ENCODE data around the gene LRRC26. TPM values are rescaled to one million over a fixed set of nuclear protein-coding genes. Genes with fewer than 3 reads are reported as not detected.

Gene LRRC26
- total RNA-seq, 2 experiments from 2014 or later = not detected

- Mint-ChIP-seq H3K9me3 (ENCODE audit: insufficient read depth) (no peaks in the 10 kb centered on the region), H3K36me3 (ENCODE audit: low read depth) (no peaks in the 10 kb centered on the region), H3K4me3 (no peak overlapping the region), H3K27me3 (ENCODE audit: low read depth) (peaks cover 7% of the 10 kb centered on the region), H3K4me1 (ENCODE audit: low read depth) (peaks cover 7% of the 10 kb centered on the region), H3K27ac (no peak overlapping the region)
- POLR2A ChIA-PET = interaction anchor here (1.2 to 1.4 kb wide), 3 partner anchors 12 to 21 kb away, joined by 3 to 6 read pairs (median 3); no protein-coding TSS in a partner anchor
- ATAC-seq = no peak
- CTCF ChIA-PET = interaction anchor here (0.7 to 2.0 kb wide), 6 partner anchors 21 to 115 kb away, joined by 3 to 6 read pairs (median 4); partner anchors contain the start of gene RNF224
- peak; percentile 50 for DNase-seq
Observed at GRCh38 chr9:137149942-137150616, 19.8 kb downstream of the LRRC26 start.

DNA sequence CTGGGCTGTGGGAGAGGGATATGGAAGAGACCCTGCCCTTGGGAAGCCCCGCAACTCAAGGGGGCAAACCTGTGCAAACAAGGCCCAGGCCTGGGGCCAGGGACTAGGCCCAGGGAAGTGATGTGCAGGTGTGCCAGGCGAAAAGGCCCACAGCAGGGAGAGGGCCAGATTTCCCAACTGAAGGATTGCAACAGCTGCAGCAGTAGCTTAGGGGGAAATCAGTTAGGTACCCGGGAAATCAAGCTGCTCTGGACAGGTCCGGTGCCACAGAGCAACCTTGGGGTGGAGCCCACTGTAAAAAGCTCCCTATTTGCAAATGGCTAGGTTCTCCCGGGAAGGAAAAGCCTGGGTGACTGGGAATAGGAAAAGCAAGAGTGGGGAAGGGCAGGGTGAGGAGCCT is 20.5 kb downstream of the LRRC26 start:
- Mint-ChIP-seq H3K4me3 (no peak overlapping the region), H3K27me3 (ENCODE audit: low read depth) (peaks cover 2% of the 10 kb centered on the region), H3K36me3 (ENCODE audit: low read depth) (no peaks in the 10 kb centered on the region), H3K4me1 (ENCODE audit: low read depth) (peaks cover 7% of the 10 kb centered on the region), H3K27ac (no peak overlapping the region), H3K9me3 (ENCODE audit: insufficient read depth) (no peaks in the 10 kb centered on the region)
- ATAC-seq (no peak), DNase-seq (no peak)
- POLR2A ChIA-PET = interaction anchor here (1.4 kb wide), 1 partner anchor 20 kb away, joined by 6 read pairs; no protein-coding TSS in a partner anchor
- CTCF ChIA-PET = interaction anchor here (0.9 to 1.9 kb wide), 4 partner anchors 27 to 87 kb away, joined by 3 to 6 read pairs (median 4); partner anchors contain the start of gene RNF224

DNA sequence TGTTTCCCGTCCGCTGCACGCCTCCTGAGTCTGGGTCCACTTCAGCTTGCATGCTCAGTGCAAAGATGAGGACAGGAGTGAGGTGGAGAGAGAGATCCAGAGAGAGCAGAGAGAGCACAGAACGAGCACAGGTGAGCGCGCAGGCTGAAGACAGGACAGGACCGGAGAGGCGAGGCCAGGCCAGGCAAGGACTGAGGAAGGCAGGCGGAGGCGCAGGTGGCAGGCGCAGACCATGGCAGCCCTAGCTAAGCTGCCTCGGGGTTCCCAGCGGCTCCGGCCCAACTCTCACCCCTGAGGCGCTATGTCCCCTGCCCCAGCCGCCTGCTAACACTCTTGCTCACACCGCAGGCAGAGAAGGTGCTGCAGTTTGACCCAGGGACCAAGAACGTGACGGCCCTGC is 21.2 kb downstream of the LRRC26 start:
- Mint-ChIP-seq H3K9me3 (ENCODE audit: insufficient read depth) (no peaks in the 10 kb centered on the region), H3K4me1 (ENCODE audit: low read depth) (peaks cover 7% of the 10 kb centered on the region), H3K4me3 (no peak overlapping the region), H3K27me3 (ENCODE audit: low read depth) (peaks cover 2% of the 10 kb centered on the region), H3K27ac (no peak overlapping the region), H3K36me3 (ENCODE audit: low read depth) (no peaks in the 10 kb centered on the region)
- DNase-seq (no peak), ATAC-seq (no peak)
- CTCF ChIA-PET = interaction anchor here (1.3 kb wide), 1 partner anchor 88 kb away, joined by 6 read pairs; no protein-coding TSS in a partner anchor
- POLR2A ChIA-PET = interaction anchor here (1.4 kb wide), 1 partner anchor 19 kb away, joined by 6 read pairs; no protein-coding TSS in a partner anchor

DNA sequence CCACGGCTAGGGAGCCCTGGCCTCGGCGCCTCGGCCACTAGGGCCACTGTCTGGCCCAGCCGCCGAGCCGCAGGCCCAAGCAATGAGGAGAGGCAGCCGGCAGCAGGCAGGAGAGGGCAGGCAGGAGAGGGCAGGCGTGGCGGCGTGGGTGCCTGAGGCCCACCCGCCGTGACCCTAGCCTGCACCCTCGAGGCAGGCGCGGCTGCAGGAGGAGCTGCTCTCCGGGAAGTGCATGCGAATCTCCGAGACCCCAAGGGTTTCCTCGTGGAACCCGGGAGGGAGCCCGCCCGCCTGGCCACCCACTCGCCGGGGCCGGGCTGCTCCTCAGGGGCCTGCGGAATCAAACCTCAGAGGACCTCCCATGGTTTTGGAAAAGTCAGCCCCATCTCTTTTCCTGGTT is 21.6 kb downstream of the LRRC26 start:
- no peak overlapping the region for H3K4me3 Mint-ChIP-seq
- POLR2A ChIA-PET = no interaction called here
- no peaks in the 10 kb centered on the region for H3K36me3 Mint-ChIP-seq (ENCODE audit: low read depth)
- DNase-seq (no peak), ATAC-seq (no peak)
- no peaks in the 10 kb centered on the region for H3K9me3 Mint-ChIP-seq (ENCODE audit: insufficient read depth)
- peaks cover 2% of the 10 kb centered on the region for H3K27me3 Mint-ChIP-seq (ENCODE audit: low read depth)
- CTCF ChIA-PET = no interaction called here
- no peak overlapping the region for H3K27ac Mint-ChIP-seq
- peaks cover 7% of the 10 kb centered on the region for H3K4me1 Mint-ChIP-seq (ENCODE audit: low read depth)

- CTCF ChIA-PET = no interaction called here
- H3K36me3 Mint-ChIP-seq (ENCODE audit: low read depth) = no peaks in the 10 kb centered on the region
- no peak overlapping the region for H3K27ac Mint-ChIP-seq
- no peaks in the 10 kb centered on the region for H3K9me3 Mint-ChIP-seq (ENCODE audit: insufficient read depth)
- peaks cover 7% of the 10 kb centered on the region for H3K4me1 Mint-ChIP-seq (ENCODE audit: low read depth)
- no peak overlapping the region for H3K4me3 Mint-ChIP-seq
- POLR2A ChIA-PET = no interaction called here
- no peak for ATAC-seq
- no peak for DNase-seq
- peaks cover 2% of the 10 kb centered on the region for H3K27me3 Mint-ChIP-seq (ENCODE audit: low read depth)
Observed at GRCh38 chr9:137147793-137148160, 22.1 kb downstream of the LRRC26 start.

- Mint-ChIP-seq H3K4me1 (ENCODE audit: low read depth) (peaks cover 7% of the 10 kb centered on the region), H3K4me3 (no peak overlapping the region), H3K27me3 (ENCODE audit: low read depth) (peaks cover 4% of the 10 kb centered on the region), H3K9me3 (ENCODE audit: insufficient read depth) (no peaks in the 10 kb centered on the region), H3K36me3 (ENCODE audit: low read depth) (no peaks in the 10 kb centered on the region), H3K27ac (no peak overlapping the region)
- no peak for ATAC-seq
- DNase-seq = no peak
- ChIA-PET POLR2A (no interaction called here), CTCF (no interaction called here)
Observed at GRCh38 chr9:137147091-137147792, 22.6 kb downstream of the LRRC26 start.

DNA sequence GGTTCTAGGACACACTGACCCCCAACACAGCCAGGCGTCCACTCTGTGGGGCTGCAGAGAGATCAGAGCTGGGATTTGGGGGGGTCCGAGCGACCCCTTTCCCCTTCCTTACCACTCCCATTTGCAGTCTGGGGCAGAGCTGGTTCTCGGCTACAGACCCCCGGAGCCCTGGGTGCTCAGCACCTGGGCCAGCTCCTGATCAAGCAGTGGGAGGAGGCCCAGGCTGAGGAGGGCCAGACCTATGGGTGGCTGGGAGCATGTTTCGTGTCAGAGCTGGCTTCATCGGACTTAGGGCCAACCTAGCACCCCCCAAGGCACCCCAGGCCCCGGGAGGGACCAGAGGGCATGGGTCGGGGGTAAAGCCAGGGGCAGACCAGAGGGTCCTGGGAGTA is 23.3 kb downstream of the LRRC26 start:
- Mint-ChIP-seq H3K9me3 (ENCODE audit: insufficient read depth) (no peaks in the 10 kb centered on the region), H3K4me1 (ENCODE audit: low read depth) (peaks cover 7% of the 10 kb centered on the region), H3K27me3 (ENCODE audit: low read depth) (peaks cover 10% of the 10 kb centered on the region), H3K36me3 (ENCODE audit: low read depth) (no peaks in the 10 kb centered on the region), H3K27ac (no peak overlapping the region), H3K4me3 (no peak overlapping the region)
- ChIA-PET POLR2A (interaction anchor here (1.0 kb wide), 1 partner anchor 42 kb away, joined by 3 read pairs; no protein-coding TSS in a partner anchor), CTCF (no interaction called here)
- no peak for ATAC-seq
- DNase-seq = no peak

- Mint-ChIP-seq H3K36me3 (ENCODE audit: low read depth) (no peaks in the 10 kb centered on the region), H3K27ac (no peak overlapping the region), H3K4me3 (no peak overlapping the region), H3K9me3 (ENCODE audit: insufficient read depth) (no peaks in the 10 kb centered on the region), H3K27me3 (ENCODE audit: low read depth) (peaks cover 10% of the 10 kb centered on the region), H3K4me1 (ENCODE audit: low read depth) (peaks cover 4% of the 10 kb centered on the region)
- ChIA-PET POLR2A (interaction anchor here (1.0 kb wide), 1 partner anchor 43 kb away, joined by 3 read pairs; no protein-coding TSS in a partner anchor), CTCF (no interaction called here)
- DNase-seq (no peak), ATAC-seq (no peak)
Observed at GRCh38 chr9:137145731-137146526, 23.9 kb downstream of the LRRC26 start.

GRCh38 chr9:137143459-137143858 is 26.4 kb downstream of the LRRC26 start:
- ChIA-PET CTCF (no interaction called here), POLR2A (no interaction called here)
- no peak overlapping the region for H3K27ac Mint-ChIP-seq
- ATAC-seq (no peak), DNase-seq (no peak)
- no peaks in the 10 kb centered on the region for H3K9me3 Mint-ChIP-seq (ENCODE audit: insufficient read depth)
- H3K4me1 Mint-ChIP-seq (ENCODE audit: low read depth) = peaks cover 14% of the 10 kb centered on the region
- H3K36me3 Mint-ChIP-seq (ENCODE audit: low read depth) = no peaks in the 10 kb centered on the region
- peaks cover 22% of the 10 kb centered on the region for H3K27me3 Mint-ChIP-seq (ENCODE audit: low read depth)
- H3K4me3 Mint-ChIP-seq = no peak overlapping the region

GRCh38 chr9:137141976-137142936 is 27.6 kb downstream of the LRRC26 start:
- no peak overlapping the region for H3K27ac Mint-ChIP-seq
- peaks cover 31% of the 10 kb centered on the region for H3K27me3 Mint-ChIP-seq (ENCODE audit: low read depth)
- DNase-seq (no peak), ATAC-seq (no peak)
- peaks cover 14% of the 10 kb centered on the region for H3K4me1 Mint-ChIP-seq (ENCODE audit: low read depth)
- ChIA-PET POLR2A (no interaction called here), CTCF (no interaction called here)
- H3K4me3 Mint-ChIP-seq = no peak overlapping the region
- H3K36me3 Mint-ChIP-seq (ENCODE audit: low read depth) = no peaks in the 10 kb centered on the region
- no peaks in the 10 kb centered on the region for H3K9me3 Mint-ChIP-seq (ENCODE audit: insufficient read depth)

Measured in activated CD8-positive, alpha-beta T cell treated with anti-CD3 and anti-CD28 coated beads, Interleukin-2, amount 10 ng/mL, durations not matched to agents 7 days and 5 days (primary cell).